Left ventricle myocardium inferior (tissue), 1 donor: ENCODE data around the gene PPP1R1C. TPM values are rescaled to one million over a fixed set of nuclear protein-coding genes. Genes with fewer than 3 reads are reported as not detected.

Experiments used
- DNase-seq: peaks from one replicate; pipeline ENCODE4 v3.0.0-alpha.2; 2020
- H3K27ac ChIP-seq: fragments of 200-600 bp; replicated peaks from 2 replicates; pipeline ENCODE4 v1.8.0; 2021
- H3K27me3 ChIP-seq: fragments of 200-600 bp; 2 replicates; pipeline ENCODE4 v1.8.0; 2021; ENCODE audit warnings: low read depth
- H3K36me3 ChIP-seq: fragments of 200-600 bp; 2 replicates; pipeline ENCODE4 v1.8.0; 2021
- H3K4me1 ChIP-seq: fragments of 200-600 bp; 2 replicates; pipeline ENCODE4 v1.8.0; 2021
- H3K4me3 ChIP-seq: fragments of 200-600 bp; 2 replicates; pipeline ENCODE4 v1.8.0; 2021; ENCODE audit warnings: mild to moderate bottlenecking, moderate library complexity
- H3K9me3 ChIP-seq: fragments of 200-600 bp; replicated peaks from 2 replicates; pipeline ENCODE4 v1.8.0; 2021
- CTCF ChIP-seq: fragments of 200-600 bp; IDR thresholded peaks from 2 replicates; pipeline ENCODE4 v1.8.0; 2021; ENCODE audit warnings: antibody characterized with exemption, mild to moderate bottlenecking, borderline replicate concordance
- intact Hi-C: fragments of 100-400 bp; cut with micrococcal nuclease; formaldehyde crosslinking; loops from one replicate; pipeline ENCODE4 v1.11.0; 2022
- total RNA-seq: library from RNA; stranded (reverse); fragmentation: NEBNext Ultra II Directional; extraction: Animal tissue kit (Norgen Biotek cat#: 25700); gene quantifications from one replicate; pipeline ENCODE4 v1.2.1, GENCODE V29; 2021
- donor health status: DM: no; HTN: yes; CAD: no; lungs with severe emphysema.

Gene PPP1R1C
- total RNA-seq, 1 donor from 2014 or later, result 33.1 TPM

DNA sequence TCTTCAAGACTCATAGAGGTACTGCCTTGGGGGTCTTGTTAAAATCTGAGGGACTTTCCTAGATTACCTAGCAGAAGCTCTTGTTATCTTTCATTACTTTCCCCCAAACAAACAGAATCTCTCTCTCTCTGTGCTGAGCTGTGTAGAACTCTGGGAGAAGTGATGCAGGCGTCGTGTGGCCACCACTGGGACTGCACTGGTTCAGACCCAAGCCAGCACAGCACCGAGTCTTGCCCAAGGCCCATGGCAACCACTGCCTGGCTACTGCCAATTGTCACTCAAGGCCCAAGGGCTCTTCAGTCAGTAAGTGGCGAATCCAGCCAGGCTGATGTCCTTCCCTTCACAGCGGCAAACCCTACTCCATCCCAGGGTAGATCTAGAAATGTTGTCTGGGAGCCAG is 28.6 kb downstream of the PPP1R1C start:
- Histone ChIP-seq H3K4me1 (no peaks in the 10 kb centered on the region), H3K36me3 (no peaks in the 10 kb centered on the region), H3K9me3 (peaks cover 49% of the 10 kb centered on the region), H3K4me3 (no peak overlapping the region), H3K27me3 (no peaks in the 10 kb centered on the region), H3K27ac (no peak overlapping the region)
- TF ChIP-seq CTCF, result no peak
- DNase-seq, result no peak
- intact Hi-C loops, result no loop called here

DNA sequence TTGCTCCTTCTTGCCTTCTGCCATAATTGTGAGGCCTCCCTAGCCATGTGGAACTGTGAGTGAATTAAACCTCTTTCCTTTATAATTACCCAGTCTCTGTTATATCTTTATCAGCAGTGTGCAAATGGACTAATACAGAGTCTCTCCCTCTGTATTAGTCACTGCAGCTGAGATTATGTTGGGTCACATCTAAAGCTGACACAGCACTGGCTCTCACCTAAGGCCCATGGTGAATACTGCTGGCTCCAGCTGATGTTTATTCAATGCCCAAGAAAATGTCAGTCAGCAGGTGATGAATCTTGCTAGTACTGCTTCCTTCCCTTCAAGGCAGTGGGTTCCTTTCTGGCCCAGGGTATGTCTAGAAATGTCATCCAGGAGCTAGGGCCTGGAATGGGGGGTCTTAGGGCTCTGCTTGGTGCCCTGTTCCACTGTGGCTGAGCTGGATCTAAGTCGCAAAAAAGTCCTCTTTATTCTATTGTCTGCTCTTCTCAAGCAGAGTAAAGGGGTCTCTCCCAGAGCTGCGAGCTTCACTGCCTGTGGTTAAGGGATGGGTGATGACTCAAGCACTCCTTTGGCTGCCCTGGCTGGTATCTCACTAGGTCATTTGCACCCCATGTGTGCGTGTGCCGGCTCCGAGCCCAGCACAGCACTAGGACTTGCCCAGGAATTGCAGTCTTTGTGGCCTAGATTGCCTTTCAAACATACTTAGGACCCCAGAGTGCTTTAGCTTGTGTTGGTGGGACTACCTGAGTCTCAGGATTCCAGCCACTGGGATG is 29.9 kb downstream of the PPP1R1C start:
- no peak for TF ChIP-seq CTCF
- Histone ChIP-seq H3K4me3 (no peak overlapping the region), H3K9me3 (peaks cover 40% of the 10 kb centered on the region), H3K27me3 (no peaks in the 10 kb centered on the region), H3K36me3 (no peaks in the 10 kb centered on the region), H3K27ac (no peak overlapping the region), H3K4me1 (peaks cover 10% of the 10 kb centered on the region)
- no peak for DNase-seq
- intact Hi-C loops, result no loop called here

DNA sequence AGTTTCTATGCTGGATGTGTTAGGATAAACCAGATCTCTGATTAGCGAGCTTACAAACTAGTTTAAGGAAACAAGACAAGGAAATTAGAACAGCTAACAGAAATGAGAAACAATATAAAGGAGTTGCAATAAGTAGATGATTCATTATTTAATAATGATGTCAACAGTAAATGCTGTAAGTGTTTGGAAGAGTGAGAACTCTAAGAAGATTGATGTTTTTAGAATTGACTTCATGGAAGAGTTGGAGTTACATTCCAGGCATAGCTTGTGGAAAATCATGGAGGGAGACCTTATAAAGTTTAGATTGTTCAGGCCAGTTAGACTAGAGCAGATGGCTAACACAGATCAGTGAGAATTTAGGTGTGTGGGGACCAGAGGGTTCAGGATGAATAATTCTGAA is 32.6 kb downstream of the PPP1R1C start:
- intact Hi-C loops, result no loop called here
- H3K4me3 ChIP-seq, result no peak overlapping the region
- TF ChIP-seq CTCF, result no peak
- H3K9me3 ChIP-seq, result peaks cover 29% of the 10 kb centered on the region
- H3K27me3 ChIP-seq, result no peaks in the 10 kb centered on the region
- no peaks in the 10 kb centered on the region for H3K36me3 ChIP-seq
- no peak overlapping the region for H3K27ac ChIP-seq
- H3K4me1 ChIP-seq, result peaks cover 12% of the 10 kb centered on the region
- DNase-seq, result no peak

- no peak overlapping the region for H3K27ac ChIP-seq
- H3K4me1 ChIP-seq, result peaks cover 12% of the 10 kb centered on the region
- no peak for DNase-seq
- no peak for TF ChIP-seq CTCF
- H3K4me3 ChIP-seq, result no peak overlapping the region
- H3K36me3 ChIP-seq, result no peaks in the 10 kb centered on the region
- intact Hi-C loops, result no loop called here
- no peaks in the 10 kb centered on the region for H3K27me3 ChIP-seq
- H3K9me3 ChIP-seq, result peaks cover 28% of the 10 kb centered on the region
Measured at GRCh38 chr2:182019731-182020130, 34.1 kb downstream of the PPP1R1C start.

DNA sequence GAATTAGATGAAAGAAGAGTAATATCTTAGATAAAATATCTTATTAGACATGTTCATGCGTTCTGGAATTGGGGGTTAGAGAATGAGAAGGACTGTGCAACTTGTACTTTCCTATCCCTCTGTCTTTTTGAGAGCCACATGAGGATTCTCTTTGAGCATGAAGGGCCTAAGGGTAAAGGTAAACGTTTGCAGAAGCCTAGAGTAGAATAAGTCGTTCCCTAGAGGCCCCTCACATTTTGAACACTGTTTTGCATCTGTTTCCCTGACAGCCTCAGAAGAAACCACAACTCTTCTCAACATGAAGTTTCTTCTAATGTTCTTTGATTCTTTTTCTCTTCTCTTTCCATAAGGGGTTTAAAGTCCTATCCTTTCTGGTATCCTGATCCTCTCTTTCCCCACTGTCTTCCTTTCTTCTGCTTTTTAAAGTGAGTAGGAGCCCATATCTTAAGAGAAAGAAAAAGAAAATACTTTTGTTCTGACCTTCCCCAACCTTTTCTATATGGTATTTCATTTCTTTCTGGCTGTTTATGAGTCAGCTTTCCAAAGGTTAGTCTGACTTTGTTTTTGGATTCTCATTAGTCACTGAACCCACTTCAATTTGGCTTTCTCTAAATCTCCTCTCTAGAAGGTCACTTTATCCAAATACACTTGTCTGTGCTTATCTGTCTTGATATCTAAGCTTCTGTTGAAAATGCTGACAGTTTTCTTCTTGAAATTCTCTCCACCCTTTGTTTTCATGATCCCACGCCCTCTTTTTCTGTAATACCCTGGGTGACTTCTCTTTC is 34.8 kb downstream of the PPP1R1C start:
- H3K27ac ChIP-seq, result no peak overlapping the region
- no peak for TF ChIP-seq CTCF
- H3K4me3 ChIP-seq, result no peak overlapping the region
- H3K27me3 ChIP-seq, result no peaks in the 10 kb centered on the region
- intact Hi-C loops, result no loop called here
- H3K9me3 ChIP-seq, result peaks cover 28% of the 10 kb centered on the region
- no peaks in the 10 kb centered on the region for H3K36me3 ChIP-seq
- peaks cover 12% of the 10 kb centered on the region for H3K4me1 ChIP-seq
- no peak for DNase-seq
